NT2/D1 (cell line): ENCODE results near the gene PRRG2.

Experiments
- DNase-seq: peaks from one replicate; pipeline ENCODE4 v3.0.0-alpha.2; 2011; ENCODE audit warnings: low read depth, low spot score
- H3K27me3 ChIP-seq: 2 replicates; pipeline ENCODE4 v1.6.0; 2011; ENCODE audit warnings: mild to moderate bottlenecking; ENCODE audit not compliant: insufficient read length, insufficient read depth
- H3K36me3 ChIP-seq: 2 replicates; pipeline ENCODE4 v1.6.1; 2011; ENCODE audit warnings: mild to moderate bottlenecking, low read length, mixed read lengths; ENCODE audit not compliant: insufficient read depth, insufficient read length
- H3K4me1 ChIP-seq: 2 replicates; pipeline ENCODE4 v1.5.1; 2011; ENCODE audit not compliant: insufficient read depth, insufficient read length
- H3K4me3 ChIP-seq: 2 replicates; pipeline ENCODE4 v1.5.1; 2011; ENCODE audit warnings: low read depth; ENCODE audit not compliant: insufficient read length
- H3K9ac ChIP-seq: 2 replicates; pipeline ENCODE4 v1.6.0; 2011; ENCODE audit warnings: low read depth; ENCODE audit not compliant: insufficient read length
- H3K9me3 ChIP-seq: 2 replicates; pipeline ENCODE4 v1.5.1; 2011; ENCODE audit warnings: mild to moderate bottlenecking, low read length; ENCODE audit not compliant: insufficient read depth
- SUZ12 ChIP-seq: IDR thresholded peaks from 2 replicates; pipeline ENCODE4 v1.6.1; 2011; ENCODE audit not compliant: insufficient read length, insufficient read depth; ENCODE audit errors: extremely low read depth
- YY1 ChIP-seq: IDR thresholded peaks from 2 replicates; pipeline ENCODE4 v1.6.1; 2011; ENCODE audit not compliant: insufficient read length, insufficient read depth
- ZNF274 ChIP-seq: IDR thresholded peaks from 2 replicates; pipeline ENCODE4 v1.6.1; 2011; ENCODE audit warnings: mild to moderate bottlenecking, low read depth, low read length

Gene PRRG2

GRCh38 chr19:49570138-49570856 is 10.8 kb upstream of the PRRG2 start:
- Histone ChIP-seq H3K4me1 (no peaks in the 10 kb centered on the region), H3K4me3 (no peak overlapping the region), H3K36me3 (peaks cover 15% of the 10 kb centered on the region), H3K9ac (no peak overlapping the region), H3K9me3 (no peaks in the 10 kb centered on the region), H3K27me3 (no peaks in the 10 kb centered on the region)
- no peak for TF ChIP-seq ZNF274
- TF ChIP-seq YY1: no peak
- TF ChIP-seq SUZ12: no peak
- no peak for DNase-seq

GRCh38 chr19:49570997-49571676 is 10.0 kb upstream of the PRRG2 start:
- no peak for DNase-seq
- no peak for TF ChIP-seq ZNF274
- TF ChIP-seq SUZ12: no peak
- TF ChIP-seq YY1: no peak
- Histone ChIP-seq H3K9ac (no peak overlapping the region), H3K4me1 (no peaks in the 10 kb centered on the region), H3K36me3 (peaks cover 20% of the 10 kb centered on the region), H3K27me3 (no peaks in the 10 kb centered on the region), H3K4me3 (no peak overlapping the region), H3K9me3 (no peaks in the 10 kb centered on the region)

DNA sequence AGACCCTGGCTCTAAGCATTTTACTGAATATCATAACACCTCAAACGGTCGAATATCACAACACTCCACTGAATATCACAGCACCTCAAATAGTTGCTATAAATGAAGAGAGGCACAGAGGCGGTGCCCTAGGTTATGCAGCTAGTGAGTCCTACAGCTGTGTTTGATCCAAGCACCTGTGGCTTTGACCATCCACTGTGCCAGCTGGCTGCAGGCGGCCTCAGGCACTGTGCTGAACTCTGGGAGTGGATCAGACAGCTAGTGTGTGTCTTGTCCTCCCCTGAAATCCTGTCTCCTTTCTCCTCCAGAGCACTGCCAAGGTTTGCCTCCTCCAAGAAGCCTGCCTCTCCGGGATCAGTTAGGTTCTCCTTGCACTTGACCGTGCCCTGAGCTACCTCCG is 8.1 kb upstream of the PRRG2 start:
- TF ChIP-seq YY1 (no peak), ZNF274 (no peak), SUZ12 (no peak)
- H3K36me3 ChIP-seq: peaks cover 25% of the 10 kb centered on the region
- no peaks in the 10 kb centered on the region for H3K4me1 ChIP-seq
- H3K9me3 ChIP-seq: no peaks in the 10 kb centered on the region
- no peaks in the 10 kb centered on the region for H3K27me3 ChIP-seq
- no peak overlapping the region for H3K9ac ChIP-seq
- DNase-seq: no peak
- H3K4me3 ChIP-seq: no peak overlapping the region

DNA sequence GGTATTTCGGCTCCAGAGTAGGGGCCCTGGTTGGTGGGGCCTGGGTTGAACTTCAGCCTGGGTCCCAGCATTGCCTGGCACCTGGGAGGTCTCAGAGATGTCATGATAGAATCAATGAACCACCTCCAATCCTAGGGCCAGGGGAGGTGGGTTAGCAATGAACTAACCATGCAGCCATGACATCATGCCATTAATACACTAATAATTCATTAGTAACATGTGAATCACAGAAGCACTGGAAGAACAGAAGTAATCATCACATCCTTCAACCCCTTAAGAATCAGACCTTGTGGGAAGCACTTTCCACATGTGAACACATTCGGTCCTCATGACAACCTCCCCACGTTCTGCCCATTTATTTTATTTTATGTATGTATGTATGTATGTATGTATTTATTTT is 7.7 kb upstream of the PRRG2 start:
- H3K4me3 ChIP-seq: no peak overlapping the region
- DNase-seq: no peak
- no peaks in the 10 kb centered on the region for H3K27me3 ChIP-seq
- H3K4me1 ChIP-seq: no peaks in the 10 kb centered on the region
- H3K9ac ChIP-seq: no peak overlapping the region
- peaks cover 25% of the 10 kb centered on the region for H3K36me3 ChIP-seq
- TF ChIP-seq ZNF274 (no peak), SUZ12 (no peak)
- no peaks in the 10 kb centered on the region for H3K9me3 ChIP-seq

- H3K27me3 ChIP-seq: no peaks in the 10 kb centered on the region
- TF ChIP-seq SUZ12 (no peak), ZNF274 (no peak), YY1 (no peak)
- H3K9ac ChIP-seq: no peak overlapping the region
- no peak overlapping the region for H3K4me3 ChIP-seq
- H3K9me3 ChIP-seq: no peaks in the 10 kb centered on the region
- no peaks in the 10 kb centered on the region for H3K4me1 ChIP-seq
- peaks cover 25% of the 10 kb centered on the region for H3K36me3 ChIP-seq
- DNase-seq: no peak
These were observed 6.8 kb upstream of the PRRG2 start for GRCh38 chr19:49574206-49574755.

- H3K36me3 ChIP-seq: peaks cover 19% of the 10 kb centered on the region
- peak overlapping the region; percentile 93 for H3K9ac ChIP-seq
- no peaks in the 10 kb centered on the region for H3K4me1 ChIP-seq
- no peak overlapping the region for H3K4me3 ChIP-seq
- no peaks in the 10 kb centered on the region for H3K9me3 ChIP-seq
- no peak for DNase-seq
- H3K27me3 ChIP-seq: no peaks in the 10 kb centered on the region
- TF ChIP-seq ZNF274 (no peak), YY1 (no peak), SUZ12 (no peak)
These were observed 1.9 kb upstream of the PRRG2 start for GRCh38 chr19:49579193-49579592.

DNA sequence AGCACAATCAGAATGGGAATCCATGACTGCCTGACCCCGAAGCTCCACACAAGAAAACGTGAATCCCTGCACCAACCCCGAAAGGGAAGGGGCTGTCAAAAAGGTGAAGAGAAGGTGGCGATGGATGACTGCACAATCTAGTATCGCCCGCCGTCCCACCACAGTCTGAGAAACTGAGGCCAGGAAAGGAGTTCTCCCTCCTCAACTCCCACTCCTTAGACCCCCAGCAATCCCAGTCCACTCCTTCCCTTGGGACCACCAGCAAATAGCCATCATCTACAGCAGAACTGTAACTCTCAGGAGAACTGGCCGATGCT is 1.2 kb upstream of the PRRG2 start:
- H3K9ac ChIP-seq: peak overlapping the region; percentile 93
- H3K4me3 ChIP-seq: peak overlapping the region; percentile 67
- H3K27me3 ChIP-seq: no peaks in the 10 kb centered on the region
- no peak for TF ChIP-seq YY1
- no peak for TF ChIP-seq SUZ12
- TF ChIP-seq ZNF274: no peak
- H3K4me1 ChIP-seq: peaks cover 2% of the 10 kb centered on the region
- H3K36me3 ChIP-seq: peaks cover 14% of the 10 kb centered on the region
- no peak for DNase-seq
- H3K9me3 ChIP-seq: no peaks in the 10 kb centered on the region
